CD1c-positive myeloid dendritic cell (primary cell): ENCODE results near the gene KCNIP2.

Experiments used
- DNase-seq: peaks from one replicate; pipeline ENCODE4 v3.0.0-alpha.2; 2016; ENCODE audit errors: extremely low spot score

KCNIP2 gene

DNA sequence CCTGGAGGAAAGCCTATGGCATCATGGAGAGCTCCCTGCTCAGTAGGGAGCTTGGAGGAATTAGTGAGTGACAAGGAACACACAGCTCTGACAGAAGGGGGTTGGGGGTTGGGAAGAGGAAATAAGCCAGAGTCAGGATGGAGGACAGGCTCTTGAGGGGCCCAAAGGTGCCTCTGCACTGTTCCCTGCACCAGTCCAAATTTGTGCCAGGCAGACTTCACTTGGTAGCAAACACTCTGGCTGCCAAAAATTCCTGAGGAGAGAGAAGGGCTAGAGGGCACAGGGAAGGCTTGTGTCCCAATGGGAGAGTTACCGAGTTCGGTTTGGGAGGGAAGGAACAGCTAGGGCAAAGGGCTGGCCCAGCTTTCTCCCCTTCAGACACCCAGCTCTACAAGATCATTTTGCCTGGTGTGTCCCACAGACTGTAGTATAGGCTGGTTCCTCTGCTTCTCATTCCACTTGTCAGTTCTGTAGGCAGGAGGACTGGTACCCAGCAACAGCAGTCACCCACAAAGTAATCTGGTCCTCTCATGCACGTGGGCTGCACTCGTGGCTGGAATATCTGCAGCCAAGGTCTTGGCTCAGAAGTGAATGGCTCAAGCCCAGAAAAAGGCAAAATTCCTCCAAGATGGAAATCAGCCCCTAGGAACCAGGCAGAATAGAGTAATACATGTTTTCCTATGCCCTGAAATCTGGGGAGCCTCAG lies 8.0 kb upstream of the KCNIP2 start:
- DNase-seq, result no peak

DNA sequence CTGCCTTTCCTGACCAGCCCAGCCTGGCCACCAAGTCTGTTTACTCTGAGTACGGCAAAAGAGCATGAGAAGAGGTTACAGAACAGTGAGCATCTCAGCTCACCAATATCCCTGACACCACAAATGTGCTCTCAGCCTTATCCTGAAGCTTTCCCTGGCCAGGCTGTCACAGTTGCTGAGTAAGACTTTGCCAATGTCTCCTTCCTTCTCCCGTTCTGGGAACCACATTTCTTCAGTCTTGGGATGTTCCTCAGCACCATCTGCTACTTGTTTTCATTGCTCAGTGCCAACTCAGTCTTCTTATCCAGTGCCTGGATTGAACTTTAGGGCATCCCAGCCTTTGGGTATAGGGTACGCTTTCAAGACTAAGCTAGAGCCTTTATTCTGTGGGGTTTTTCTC lies 7.1 kb upstream of the KCNIP2 start:
- DNase-seq, result no peak

DNA sequence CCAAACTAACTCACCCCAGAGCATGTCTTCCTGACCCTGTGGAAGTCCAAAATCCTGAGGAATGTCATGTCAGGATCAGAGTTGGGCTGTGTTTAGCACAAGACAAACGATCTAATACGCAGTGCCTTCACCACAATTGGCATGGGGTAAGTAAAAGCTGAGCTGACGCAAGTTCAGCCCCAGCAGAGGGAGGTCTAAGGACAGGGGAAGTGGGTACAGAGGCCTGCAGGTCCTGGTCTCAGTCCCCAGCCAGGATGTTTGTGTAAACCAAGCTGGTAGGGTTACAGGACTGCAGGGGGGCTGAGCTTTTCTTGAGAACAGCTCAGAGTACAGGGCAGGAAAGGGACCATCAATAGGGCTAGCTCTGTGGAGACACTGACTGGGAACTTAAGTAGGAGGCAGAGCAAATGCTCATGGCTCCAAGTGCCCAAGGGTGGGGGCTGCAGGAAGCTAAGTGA lies 5.3 kb upstream of the KCNIP2 start:
- peak; percentile 40 for DNase-seq

DNA sequence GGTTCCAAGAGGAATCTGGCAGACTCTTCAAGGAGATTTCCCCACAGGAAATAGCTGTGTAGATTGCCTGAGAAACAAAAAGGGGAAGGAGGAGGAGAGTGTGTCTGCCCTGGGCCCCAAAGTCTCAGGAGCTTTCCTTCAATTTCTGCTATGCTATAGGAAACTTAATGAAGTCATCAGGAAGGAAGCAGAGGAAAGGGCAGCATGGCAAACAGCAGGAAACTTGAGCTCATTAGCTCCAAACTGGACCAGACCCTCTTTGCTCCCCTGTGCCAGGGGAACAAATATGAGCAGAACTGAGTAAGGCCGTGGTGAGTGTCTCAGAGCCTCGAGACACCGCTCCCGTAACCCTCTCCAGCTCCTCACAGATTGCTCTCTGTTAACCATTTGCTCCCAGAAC lies 4.8 kb upstream of the KCNIP2 start:
- peak; percentile 43 for DNase-seq

DNA sequence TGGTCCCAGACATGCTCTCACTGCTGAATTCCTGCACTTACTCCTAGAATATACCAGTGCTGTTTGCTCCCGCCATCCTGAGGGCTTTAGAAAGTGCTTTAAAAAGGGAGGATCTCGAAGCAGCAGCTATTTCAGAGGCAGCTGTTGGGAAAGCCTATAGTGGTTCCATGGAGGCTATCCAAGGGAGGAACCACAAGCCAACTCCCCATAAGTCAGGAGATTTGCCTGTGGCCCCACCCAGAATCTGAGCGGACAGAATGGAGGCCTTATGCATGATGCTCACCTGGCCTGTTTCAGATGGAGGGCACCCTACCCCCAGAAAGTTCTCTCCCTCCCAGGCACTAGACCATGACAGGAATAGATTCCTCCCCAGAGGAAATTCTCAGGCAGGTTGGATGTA lies 2.3 kb upstream of the KCNIP2 start:
- no peak for DNase-seq

DNA sequence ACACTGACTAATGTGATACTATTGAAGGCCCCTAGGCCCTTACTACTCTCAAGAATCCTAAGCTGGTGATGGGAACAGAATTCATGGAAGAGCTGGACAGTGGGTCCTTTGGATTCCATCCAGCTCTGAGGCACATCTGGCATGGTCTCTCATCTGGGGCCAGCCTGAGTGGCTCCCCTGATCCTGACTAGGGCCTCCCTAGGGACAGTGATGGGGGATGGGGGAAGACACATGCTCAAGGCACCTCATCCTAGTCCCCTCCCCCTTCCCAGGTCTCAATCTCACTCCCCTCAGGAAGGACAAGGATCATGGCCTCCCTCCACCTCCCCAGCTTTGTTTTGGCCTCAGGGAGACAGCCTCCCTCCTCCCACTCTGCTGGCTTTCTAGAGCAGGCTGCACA lies 1.8 kb downstream of the KCNIP2 start:
- DNase-seq, result no peak

DNA sequence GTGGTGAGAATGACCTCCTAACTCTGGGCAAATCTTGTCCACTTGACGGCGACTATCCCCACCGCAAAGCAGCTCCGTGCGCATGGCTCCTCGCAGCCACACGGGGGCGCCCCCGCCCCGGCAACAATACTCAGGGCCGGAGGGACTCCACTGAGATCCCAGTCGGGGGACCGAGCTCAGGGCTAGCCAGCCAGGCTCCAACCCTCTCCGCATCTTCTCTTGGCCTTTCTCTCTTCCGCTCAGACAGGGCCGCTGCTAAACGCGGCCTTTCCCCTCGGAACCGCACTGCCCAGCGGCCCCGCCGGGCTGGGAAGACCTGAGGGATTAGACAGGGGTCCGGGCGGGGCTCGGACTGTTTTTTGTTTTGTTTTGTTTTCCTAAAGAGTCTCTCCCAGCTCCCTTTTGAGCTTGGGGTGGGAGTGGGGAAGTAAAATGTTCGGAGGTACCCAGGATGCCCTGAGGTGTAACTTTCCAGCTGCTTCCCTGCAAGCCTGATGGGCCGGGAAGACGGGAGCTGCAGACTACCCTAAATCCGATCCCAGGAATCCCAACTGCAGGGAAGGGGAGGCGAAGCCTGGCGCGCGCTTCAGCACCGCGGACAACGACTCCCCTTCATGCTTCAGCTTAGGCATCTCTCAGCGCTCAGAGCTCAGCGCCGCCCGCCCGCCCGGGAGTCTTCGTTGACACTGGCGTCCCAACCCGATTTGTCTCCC lies 2.7 kb downstream of the KCNIP2 start:
- DNase-seq, result peak; percentile 84

DNA sequence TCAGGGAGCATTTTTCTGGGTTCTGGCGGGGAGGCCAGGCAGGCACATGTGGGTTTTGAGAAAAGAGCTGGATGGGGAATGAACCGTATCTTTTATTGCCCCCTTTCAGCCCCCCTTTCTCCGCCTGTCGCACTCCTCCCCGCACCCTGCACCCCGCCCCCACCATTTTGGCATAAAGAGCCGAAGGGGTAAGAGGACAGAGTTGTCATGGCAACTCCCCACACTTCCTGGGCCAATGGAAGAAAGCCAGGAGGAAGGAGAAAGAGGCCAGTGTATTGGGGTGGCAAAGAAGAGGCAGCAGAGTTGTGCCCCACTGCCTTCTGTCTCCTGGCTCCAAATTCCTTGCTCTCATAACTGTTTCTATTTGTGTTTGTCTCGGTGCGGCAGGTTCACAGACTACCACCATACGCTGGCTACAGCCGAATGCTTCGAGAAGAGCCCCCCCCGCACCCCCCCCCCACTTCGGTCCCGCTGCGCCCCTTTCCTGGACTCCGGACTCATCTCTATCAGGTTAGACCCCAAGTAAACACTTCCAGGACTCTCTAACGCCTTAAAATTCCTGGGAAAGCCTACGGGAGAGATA lies 3.4 kb downstream of the KCNIP2 start:
- DNase-seq, result peak; percentile 35

DNA sequence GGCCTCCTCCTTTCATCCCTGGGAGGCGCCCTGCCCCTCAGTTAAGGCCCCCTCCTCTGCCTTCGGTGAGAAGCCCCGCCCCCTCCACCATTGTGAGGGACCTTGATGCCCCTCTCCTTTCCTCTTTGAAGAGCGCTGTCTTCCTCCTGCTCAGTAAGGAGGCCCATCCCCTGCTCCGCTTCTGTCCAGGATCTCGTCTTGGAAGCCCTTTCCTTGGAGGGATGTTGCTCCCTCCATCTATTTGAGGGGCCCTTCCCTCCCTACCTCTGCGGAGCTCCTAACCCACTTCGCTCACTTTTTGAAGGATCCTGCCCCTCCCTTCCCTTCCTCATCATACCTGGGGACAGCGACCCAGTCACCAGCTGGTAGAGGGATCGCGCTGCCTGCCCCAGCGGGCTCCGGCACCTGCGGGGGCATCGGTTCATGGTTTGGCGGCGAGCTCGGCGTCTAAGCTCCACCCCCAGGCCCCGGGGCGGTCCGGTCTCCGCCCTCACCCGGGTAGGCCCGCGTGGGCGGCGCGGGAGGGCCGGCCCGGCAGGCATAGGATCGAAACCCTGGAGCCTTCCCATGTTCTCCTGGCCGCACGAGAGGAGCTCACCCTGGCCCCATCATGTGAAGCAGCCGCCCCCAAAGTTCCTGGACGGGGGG lies 4.1 kb downstream of the KCNIP2 start:
- DNase-seq, result peak; percentile 79

DNA sequence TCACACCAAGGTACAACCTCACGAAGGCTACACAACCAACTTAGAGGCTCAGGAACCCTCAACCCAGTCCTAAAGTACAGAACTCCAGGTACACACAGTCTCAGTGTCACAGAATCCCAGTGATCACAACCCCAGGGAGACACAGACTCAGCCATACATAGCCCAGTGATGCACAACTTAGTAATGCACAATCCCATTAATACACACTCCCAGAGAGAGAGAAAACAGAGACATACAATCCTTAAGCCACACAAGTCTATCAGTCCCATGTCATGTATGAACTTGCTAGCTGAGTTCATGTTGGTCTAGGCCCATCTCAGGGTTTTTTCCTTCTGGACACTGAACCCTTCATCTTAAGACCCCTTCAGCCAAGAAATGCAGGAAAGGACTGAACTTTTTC lies 4.6 kb downstream of the KCNIP2 start:
- no peak for DNase-seq

DNA sequence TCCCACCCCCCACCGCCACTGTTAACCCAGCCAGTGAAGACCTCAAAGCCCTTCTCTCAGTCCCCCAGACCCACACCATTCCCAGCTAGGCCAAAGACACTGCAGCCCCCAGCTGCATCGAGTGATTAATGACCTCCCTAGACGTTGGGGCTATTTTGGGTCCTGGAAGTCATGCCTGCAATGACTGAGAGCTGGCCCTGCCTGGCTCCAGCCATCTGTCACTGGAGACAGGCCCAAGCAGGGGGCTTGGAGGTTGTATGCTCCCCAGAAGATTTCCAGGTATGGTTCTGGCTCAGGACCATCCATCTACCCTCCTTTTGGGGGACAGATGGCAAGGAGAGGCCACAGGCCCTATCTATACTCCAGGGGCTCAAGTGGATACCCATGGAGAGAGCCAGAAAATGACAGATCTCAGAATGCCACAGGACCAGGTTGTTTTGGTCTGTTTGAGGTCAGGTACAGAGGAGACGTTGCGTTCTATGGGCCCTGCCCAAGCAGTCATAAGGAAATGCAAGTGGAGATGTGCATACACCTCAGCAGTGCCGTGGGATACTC lies 5.1 kb downstream of the KCNIP2 start:
- no peak for DNase-seq

DNA sequence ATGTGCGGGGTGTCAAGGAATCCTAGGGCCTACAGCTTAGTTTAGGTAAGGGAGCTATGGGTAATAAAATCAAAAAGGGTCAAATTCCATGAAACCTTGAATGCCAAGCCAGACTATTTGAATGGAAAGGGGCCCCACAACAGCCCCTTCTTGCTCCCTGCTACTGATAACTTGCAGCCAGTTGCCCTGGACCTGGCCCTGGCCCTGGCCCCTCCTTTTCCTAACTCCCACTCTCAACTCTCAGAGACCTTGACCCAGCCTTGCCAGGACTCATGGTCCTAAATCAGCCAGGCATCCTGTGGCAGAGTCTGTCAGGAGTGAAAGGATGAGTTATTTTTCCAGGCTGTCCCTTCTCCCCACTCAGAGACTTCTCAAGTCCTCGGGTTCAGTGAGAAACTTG lies 5.9 kb downstream of the KCNIP2 start:
- DNase-seq, result no peak

DNA sequence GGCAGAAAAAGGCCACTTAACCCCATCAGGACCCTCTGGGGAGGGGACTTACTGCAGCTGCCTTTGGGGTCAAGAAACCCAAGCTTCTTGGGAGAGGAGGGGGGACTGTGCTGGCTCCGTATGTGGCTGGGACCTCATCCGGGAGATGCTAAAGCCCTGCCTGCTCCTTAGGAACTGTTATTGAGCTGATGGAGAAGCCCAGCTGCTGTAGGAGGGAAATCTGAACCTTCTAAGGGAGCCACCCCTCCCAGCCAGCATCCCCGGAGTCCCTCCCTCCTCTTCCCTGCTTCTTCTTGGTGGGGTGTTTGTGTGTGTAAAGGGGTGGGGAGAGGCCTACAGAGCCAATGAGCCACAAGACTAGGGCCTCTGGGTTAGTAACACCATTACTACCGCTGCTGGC lies 8.2 kb downstream of the KCNIP2 start:
- DNase-seq, result no peak

DNA sequence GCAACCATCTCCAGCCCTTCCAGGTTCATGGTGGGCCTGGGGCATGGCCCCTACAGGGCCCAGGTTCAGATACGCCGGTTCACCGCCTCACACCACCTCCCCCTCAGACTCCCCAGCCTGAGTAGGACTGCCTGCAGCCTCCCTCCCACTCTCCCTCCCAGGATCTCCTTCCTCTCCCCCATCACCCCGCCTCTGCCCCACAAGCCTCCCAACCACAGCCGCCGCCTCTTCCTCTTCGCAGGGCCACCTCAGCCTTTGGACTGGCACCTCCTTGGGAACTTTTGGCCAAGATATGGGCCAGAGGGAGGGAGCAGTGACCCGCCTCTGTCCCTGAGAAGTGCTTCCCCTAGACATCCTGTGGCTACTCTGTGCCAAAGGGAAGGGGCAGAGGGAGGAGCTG lies 9.3 kb downstream of the KCNIP2 start:
- peak; percentile 81 for DNase-seq

DNA sequence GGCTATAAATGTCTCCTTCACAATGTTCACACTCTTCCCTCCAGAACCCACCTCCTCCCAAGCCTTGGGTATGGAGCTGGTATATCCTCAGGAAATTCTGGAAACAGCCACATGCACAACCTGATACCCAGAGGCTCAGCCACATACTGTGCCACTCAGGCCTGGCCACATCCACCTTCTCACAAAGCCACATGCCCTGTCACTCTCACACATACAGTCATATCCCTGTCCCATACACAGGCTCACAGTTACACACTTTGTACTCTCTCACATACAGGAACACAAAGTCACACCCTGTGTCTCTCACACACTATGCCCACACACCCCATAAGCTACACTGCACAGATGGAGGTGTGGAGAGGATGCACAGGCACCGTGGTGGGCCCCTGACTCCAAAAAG lies 10.1 kb downstream of the KCNIP2 start:
- DNase-seq, result no peak

DNA sequence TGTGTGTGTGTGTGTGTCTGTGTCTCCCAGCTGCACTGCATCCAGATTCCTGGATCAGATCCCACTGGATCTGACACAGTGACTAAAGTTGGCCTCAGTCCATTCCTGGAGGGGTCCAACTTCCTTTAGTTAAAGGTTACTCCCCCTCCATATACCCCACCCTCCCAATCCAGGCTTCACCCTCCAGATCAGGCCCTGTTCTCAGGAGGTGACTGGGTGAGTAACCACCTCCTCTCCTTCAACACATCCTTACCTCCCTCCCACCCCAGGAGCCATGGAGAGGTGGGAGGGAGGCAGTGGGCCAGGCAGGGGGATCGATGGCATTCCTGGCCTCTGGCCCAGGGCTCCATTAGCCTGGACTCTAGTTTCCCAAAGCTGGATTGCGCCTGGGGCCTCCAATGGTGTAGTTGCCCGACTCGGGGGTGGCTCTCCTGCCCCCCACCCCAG lies 11.3 kb downstream of the KCNIP2 start:
- no peak for DNase-seq

DNA sequence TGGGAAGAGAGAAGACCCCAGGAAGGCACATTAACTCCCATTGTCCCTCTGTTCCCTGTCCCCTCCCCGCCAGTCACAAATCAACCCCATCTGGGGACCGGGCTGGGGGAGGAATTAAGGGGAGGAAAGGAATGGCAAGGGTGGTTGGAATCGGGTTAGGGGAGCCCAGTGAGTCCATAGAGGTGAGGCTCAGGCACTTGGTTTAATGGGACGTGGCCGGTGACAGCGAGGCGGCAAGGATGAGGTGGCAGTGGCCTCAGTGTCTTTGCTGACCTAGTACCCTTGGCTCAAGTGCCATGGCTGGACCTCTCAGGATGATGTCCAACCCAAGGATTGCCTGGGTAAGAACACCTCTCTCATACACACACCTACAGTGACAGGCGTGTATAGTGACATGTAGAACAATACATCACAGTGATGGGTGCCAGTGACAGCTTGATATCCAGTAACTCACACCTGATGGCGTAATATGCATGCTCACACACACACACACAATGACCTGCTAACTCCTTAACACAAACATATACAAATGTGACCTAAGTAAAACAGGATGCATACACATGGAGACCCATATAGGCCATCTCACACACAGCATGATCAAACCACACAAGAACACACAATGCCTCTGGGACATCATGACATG lies 12.3 kb downstream of the KCNIP2 start:
- DNase-seq, result no peak

DNA sequence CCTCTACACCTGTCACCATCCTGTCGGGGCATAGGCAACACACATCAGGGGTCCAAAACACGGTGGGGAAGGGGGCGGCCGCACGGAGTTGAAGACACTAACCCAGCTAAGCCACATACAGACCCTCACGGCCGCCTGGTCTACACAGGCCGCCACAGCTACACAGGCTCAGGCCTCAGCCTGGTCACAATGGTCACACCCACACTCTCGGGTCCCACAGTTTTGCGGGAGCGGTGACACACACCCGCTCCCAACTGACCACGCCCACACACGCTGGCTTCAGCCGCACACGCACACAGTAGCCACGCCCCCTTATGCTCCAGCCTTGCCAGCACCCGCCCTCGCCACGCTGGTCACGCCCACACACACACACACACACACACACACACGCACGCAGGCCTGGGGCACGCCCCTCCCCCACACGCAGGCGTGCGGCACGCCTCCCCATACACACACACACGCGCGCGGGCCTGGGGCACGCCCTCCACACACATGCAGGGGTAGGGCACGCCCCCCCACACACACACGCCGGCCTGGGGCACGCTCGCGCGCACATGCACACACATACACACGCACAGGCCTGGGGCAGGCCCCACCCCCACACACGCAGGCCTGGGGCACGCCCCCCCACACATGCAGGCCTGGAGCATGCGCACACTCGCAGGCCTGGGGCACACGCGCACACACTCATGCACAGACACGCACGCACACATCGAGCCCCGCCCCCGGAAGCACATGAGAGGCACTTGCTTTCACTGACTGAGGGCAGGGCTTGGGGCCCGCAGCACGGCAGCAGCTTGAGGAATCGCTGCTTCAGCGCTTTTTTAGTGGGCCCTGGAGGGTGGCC lies 13.1 kb downstream of the KCNIP2 start:
- peak; percentile 93 for DNase-seq

DNA sequence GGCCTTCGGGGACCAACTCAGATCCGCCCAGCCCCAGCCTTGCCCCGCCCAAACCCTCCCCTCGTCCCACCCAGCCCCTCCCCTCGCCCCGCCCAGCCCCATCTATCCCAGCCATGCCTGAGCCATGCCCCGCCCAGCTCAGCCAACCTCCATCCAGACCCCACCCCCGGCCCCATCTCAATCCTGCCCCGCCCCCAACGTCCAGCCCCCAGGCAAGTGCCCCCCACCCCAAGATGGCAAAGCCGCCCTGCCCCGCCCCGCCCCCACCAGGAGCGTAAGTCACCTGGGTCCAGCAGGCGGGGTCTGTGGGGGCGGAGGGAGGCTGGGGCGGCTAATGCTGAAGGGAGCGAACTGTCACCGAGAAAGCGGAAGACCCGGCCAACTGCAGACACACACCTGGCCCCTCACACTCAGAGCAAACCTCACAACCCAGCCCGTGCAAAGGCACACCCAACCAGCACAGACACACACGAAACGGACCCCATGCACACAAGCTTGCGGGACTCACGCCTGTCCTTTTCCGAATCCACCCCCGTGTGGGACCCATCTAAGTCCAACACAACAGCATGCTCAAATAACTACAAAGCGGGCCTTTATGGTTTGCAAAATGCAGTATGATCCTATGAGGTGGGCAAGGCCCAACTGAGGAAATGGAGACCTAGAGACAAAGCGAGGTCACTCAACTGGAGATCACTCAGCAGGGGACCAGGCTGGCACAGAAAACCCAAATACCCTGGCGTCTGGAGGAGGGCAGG lies 13.9 kb downstream of the KCNIP2 start:
- DNase-seq, result peak; percentile 35
